ENCODE measurements around the gene ADIPOR2.

Gene ADIPOR2

DNA sequence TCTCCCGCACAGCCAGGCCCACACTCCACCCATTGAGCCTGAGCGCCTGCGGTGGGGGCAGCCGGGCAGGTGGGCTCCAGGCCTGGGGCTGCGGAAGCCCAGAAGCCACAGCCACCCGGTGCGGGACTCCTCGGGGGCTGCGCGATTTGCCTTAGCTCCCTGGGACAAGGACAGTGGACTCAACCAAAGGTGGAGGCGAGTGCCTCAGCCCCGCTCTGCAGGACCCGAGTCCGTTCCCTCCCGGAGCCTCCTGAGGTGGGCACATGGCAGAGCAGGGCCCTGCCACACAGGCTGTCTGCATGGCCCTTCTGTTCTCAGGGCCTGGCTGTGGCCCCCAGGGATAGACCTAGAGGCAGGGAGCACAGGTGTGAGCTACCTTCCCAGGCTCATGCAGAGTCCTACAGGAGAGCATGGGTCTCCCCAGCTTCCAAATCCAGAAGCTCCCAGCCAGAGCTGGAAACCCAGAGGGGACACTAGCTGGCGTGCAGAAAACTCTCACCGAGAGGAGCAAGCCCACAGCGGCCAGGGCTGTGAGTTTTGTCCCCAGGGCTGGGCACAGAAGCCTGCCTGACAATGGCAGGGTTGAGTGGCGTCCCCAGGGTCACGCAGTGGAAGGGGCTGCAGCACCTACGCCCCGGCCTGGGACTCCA is 107.2 kb downstream of the ADIPOR2 start:
- TF ChIP-seq TAF1 (IDR thresholded peaks at IDR 0.05; ENCODE audit: borderline replicate concordance, insufficient read depth, low read length), result no peak
- TF ChIP-seq, protein P1, sequence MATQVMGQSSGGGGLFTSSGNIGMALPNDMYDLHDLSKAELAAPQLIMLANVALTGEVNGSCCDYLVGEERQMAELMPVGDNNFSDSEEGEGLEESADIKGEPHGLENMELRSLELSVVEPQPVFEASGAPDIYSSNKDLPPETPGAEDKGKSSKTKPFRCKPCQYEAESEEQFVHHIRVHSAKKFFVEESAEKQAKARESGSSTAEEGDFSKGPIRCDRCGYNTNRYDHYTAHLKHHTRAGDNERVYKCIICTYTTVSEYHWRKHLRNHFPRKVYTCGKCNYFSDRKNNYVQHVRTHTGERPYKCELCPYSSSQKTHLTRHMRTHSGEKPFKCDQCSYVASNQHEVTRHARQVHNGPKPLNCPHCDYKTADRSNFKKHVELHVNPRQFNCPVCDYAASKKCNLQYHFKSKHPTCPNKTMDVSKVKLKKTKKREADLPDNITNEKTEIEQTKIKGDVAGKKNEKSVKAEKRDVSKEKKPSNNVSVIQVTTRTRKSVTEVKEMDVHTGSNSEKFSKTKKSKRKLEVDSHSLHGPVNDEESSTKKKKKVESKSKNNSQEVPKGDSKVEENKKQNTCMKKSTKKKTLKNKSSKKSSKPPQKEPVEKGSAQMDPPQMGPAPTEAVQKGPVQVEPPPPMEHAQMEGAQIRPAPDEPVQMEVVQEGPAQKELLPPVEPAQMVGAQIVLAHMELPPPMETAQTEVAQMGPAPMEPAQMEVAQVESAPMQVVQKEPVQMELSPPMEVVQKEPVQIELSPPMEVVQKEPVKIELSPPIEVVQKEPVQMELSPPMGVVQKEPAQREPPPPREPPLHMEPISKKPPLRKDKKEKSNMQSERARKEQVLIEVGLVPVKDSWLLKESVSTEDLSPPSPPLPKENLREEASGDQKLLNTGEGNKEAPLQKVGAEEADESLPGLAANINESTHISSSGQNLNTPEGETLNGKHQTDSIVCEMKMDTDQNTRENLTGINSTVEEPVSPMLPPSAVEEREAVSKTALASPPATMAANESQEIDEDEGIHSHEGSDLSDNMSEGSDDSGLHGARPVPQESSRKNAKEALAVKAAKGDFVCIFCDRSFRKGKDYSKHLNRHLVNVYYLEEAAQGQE (IDR thresholded peaks at IDR 0.05; ENCODE audit: insufficient read depth in 1 of 2, low read depth in 2 of 2, low read length in 2 of 2), result no peak
- no peak for TF ChIP-seq FOXP2 (optimal IDR thresholded peaks at IDR 0.05; ENCODE audit: borderline replicate concordance, extremely low read depth, extremely low read length, insufficient read depth)
- TF ChIP-seq SIN3A (IDR thresholded peaks at IDR 0.05; ENCODE audit: borderline replicate concordance, insufficient read depth, low read length), result no peak
- TF ChIP-seq POLR2AphosphoS5 (IDR thresholded peaks at IDR 0.05; ENCODE audit: low read depth, low read length), result no peak

DNA sequence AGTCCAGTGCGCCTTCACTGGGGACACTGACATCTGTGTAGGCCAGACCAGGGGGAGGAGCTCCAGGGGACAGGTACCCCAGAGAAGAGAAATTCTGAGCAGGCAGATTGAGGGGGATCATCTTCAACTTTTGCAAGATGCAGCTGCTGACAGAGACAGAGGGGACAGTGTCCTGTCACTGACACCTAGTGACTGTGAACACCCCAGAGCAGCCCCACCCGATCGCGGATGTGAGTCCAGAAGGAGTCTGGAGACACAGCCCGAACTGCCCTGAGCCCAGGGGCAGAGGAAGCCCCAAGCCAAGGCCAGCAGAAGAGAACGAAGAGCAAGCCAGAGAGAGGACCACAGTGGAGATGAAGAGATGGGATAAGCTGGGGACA is 107.8 kb downstream of the ADIPOR2 start:
- TF ChIP-seq POLR2AphosphoS5 (IDR thresholded peaks at IDR 0.05; ENCODE audit: low read depth, low read length) (no peak), SIN3A (IDR thresholded peaks at IDR 0.05; ENCODE audit: borderline replicate concordance, insufficient read depth, low read length) (no peak), FOXP2 (optimal IDR thresholded peaks at IDR 0.05; ENCODE audit: borderline replicate concordance, extremely low read depth, extremely low read length, insufficient read depth) (no peak), TAF1 (IDR thresholded peaks at IDR 0.05; ENCODE audit: borderline replicate concordance, insufficient read depth, low read length) (no peak)
- TF ChIP-seq, protein P1 (IDR thresholded peaks at IDR 0.05; ENCODE audit: insufficient read depth in 1 of 2, low read depth in 2 of 2, low read length in 2 of 2), result no peak

DNA sequence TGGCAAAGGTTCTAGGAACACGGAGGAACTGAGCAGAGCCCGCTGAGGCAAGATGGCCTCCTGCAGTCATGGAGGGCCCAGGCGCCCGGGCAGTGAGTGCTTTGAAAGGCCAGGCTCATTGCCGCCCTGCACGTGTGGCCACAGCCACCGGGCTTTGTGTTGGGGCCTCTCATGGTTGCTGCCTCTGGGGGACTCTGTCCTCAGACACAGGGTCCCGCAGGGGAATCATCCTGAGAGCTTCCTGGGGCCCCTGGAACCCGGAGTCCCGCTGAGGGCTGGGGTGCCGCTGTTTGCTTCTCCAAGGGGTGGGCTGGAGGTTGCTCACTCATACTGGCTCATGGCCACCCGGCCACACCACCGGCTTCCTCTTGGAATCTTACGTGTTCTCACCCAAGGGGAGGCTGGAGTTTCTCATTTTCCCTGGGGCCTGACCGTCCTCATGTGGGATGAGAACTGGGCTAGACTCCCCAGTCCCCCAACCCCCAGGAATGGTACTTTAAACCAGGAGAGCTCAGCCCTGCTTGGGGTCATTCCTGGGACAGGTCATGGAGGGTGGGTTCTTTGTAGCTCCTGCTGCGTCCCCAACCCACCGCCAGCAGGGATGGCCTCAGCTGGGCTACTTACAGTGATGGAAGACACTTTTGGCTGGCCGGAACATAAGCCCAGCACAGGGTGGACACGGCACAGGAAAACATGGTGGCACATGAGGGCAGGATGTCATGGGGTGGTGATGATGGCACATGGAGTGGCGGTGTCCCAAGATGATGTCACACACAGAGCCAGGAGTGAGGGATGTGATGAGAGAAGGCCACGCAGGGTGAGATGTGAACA is 108.4 kb downstream of the ADIPOR2 start:
- TF ChIP-seq TAF1 (IDR thresholded peaks at IDR 0.05; ENCODE audit: borderline replicate concordance, insufficient read depth, low read length) (no peak), SIN3A (IDR thresholded peaks at IDR 0.05; ENCODE audit: borderline replicate concordance, insufficient read depth, low read length) (no peak), FOXP2 (optimal IDR thresholded peaks at IDR 0.05; ENCODE audit: borderline replicate concordance, extremely low read depth, extremely low read length, insufficient read depth) (no peak), POLR2AphosphoS5 (IDR thresholded peaks at IDR 0.05; ENCODE audit: low read depth, low read length) (no peak)
- TF ChIP-seq, protein P1 (IDR thresholded peaks at IDR 0.05; ENCODE audit: insufficient read depth in 1 of 2, low read depth in 2 of 2, low read length in 2 of 2), result no peak

DNA sequence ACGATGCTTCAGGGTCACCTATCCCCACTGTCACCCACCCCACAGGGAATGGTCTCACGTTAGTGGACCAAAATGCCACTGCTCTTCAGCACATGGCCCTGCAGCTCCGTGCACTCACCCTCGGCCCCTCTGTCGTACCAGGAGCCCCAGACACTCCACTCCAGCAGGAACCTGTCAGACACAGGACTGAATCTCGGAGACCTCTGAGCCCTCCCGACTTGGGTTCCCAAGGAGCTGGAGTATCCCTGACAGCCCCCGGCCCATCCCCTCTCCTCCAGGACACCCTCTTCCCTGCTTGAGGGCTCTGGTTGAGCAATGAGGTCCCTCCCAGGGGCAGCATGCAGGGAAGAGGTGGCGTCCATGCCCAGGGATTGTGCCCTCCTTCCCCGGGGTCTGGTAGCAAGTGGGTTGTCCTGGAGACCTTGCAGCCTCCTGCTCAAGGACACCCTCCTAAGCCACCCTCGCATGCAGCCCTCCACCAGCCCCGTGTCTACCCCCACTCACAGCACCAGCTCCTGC is 109.1 kb downstream of the ADIPOR2 start:
- TF ChIP-seq FOXP2 (optimal IDR thresholded peaks at IDR 0.05; ENCODE audit: borderline replicate concordance, extremely low read depth, extremely low read length, insufficient read depth), result no peak
- no peak for TF ChIP-seq TAF1 (IDR thresholded peaks at IDR 0.05; ENCODE audit: borderline replicate concordance, insufficient read depth, low read length)
- no peak for TF ChIP-seq POLR2AphosphoS5 (IDR thresholded peaks at IDR 0.05; ENCODE audit: low read depth, low read length)
- TF ChIP-seq, protein P1 (IDR thresholded peaks at IDR 0.05; ENCODE audit: insufficient read depth in 1 of 2, low read depth in 2 of 2, low read length in 2 of 2), result no peak
- TF ChIP-seq SIN3A (IDR thresholded peaks at IDR 0.05; ENCODE audit: borderline replicate concordance, insufficient read depth, low read length), result no peak

Measured in PFSK-1 (cell line).